Trophoblast cell (in vitro differentiated cells and primary cell): Measurements from ENCODE around the gene NHSL1.

Source experiments
- DNase-seq, 2 donors: peaks; one replicate each; pipeline ENCODE4 v3.0.0-alpha.2; 2016
- H2AFZ ChIP-seq: 2 replicates; pipeline ENCODE4 v1.6.1; 2013; ENCODE audit warnings: low read length, moderate library complexity, mild to moderate bottlenecking; ENCODE audit not compliant: insufficient read depth, poor library complexity
- H2AK5ac ChIP-seq: 2 replicates; pipeline ENCODE4 v1.6.1; 2013; ENCODE audit warnings: mild to moderate bottlenecking, low read length
- H2BK120ac ChIP-seq: 2 replicates; pipeline ENCODE4 v1.6.1; 2013; ENCODE audit warnings: low read length, mild to moderate bottlenecking, moderate library complexity; ENCODE audit not compliant: insufficient read depth, poor library complexity
- H2BK12ac ChIP-seq: 2 replicates; pipeline ENCODE4 v1.6.1; 2013; ENCODE audit warnings: mild to moderate bottlenecking, low read length, moderate library complexity
- H2BK5ac ChIP-seq: 2 replicates; pipeline ENCODE4 v1.6.1; 2013; ENCODE audit warnings: low read length, low read depth, moderate library complexity, mild to moderate bottlenecking; ENCODE audit not compliant: poor library complexity
- H3K14ac ChIP-seq: 2 replicates; pipeline ENCODE4 v1.6.1; 2013; ENCODE audit warnings: mild to moderate bottlenecking, low read length
- H3K18ac ChIP-seq: 2 replicates; pipeline ENCODE4 v1.6.1; 2013; ENCODE audit warnings: mild to moderate bottlenecking, low read length
- H3K23ac ChIP-seq: 2 replicates; pipeline ENCODE4 v1.6.1; 2013; ENCODE audit warnings: low read length
- H3K27ac ChIP-seq: 2 replicates; pipeline ENCODE4 v1.5.1; 2013; ENCODE audit warnings: low read depth, mild to moderate bottlenecking, inconsistent platforms, low read length, moderate library complexity
- H3K27me3 ChIP-seq: 2 replicates; pipeline ENCODE4 v1.6.1; 2013; ENCODE audit warnings: inconsistent platforms, mild to moderate bottlenecking, low read length, moderate library complexity; ENCODE audit not compliant: insufficient read depth
- H3K36me3 ChIP-seq, 2 experiments: 1 replicate in 1 of 2; 2 replicates in 1 of 2; pipeline ENCODE4 v1.6.1; 2013; ENCODE audit warnings: low read length in 2 of 2, mild to moderate bottlenecking in 2 of 2, moderate library complexity in 1 of 2; ENCODE audit not compliant: insufficient read depth in 2 of 2, control insufficient read depth in 1 of 2
- H3K4ac ChIP-seq: 2 replicates; pipeline ENCODE4 v1.6.1; 2013; ENCODE audit warnings: low read depth, mild to moderate bottlenecking, low read length, moderate library complexity
- H3K4me1 ChIP-seq, 2 experiments: 1 replicate in 1 of 2; 2 replicates in 1 of 2; pipeline ENCODE4 v1.6.1; 2013; ENCODE audit warnings: low read length in 2 of 2, mild to moderate bottlenecking in 2 of 2, moderate library complexity in 1 of 2; ENCODE audit not compliant: insufficient read depth in 2 of 2, control insufficient read depth in 1 of 2
- H3K4me2 ChIP-seq: 2 replicates; pipeline ENCODE4 v1.6.1; 2013; ENCODE audit warnings: inconsistent platforms, mild to moderate bottlenecking, low read length, moderate library complexity
- H3K4me3 ChIP-seq: 2 replicates; pipeline ENCODE4 v1.5.1; 2013; ENCODE audit warnings: mild to moderate bottlenecking, low read depth, low read length, inconsistent platforms
- H3K79me1 ChIP-seq: one replicate; pipeline ENCODE4 v1.6.1; 2013; ENCODE audit warnings: low read length
- H3K79me2 ChIP-seq: 2 replicates; pipeline ENCODE4 v1.6.1; 2013; ENCODE audit warnings: low read length, mild to moderate bottlenecking; ENCODE audit not compliant: control insufficient read depth, insufficient read depth, poor library complexity
- H3K9ac ChIP-seq: 2 replicates; pipeline ENCODE4 v1.6.1; 2013; ENCODE audit warnings: mild to moderate bottlenecking, low read length
- H3K9me3 ChIP-seq: 2 replicates; pipeline ENCODE4 v1.6.1; 2013; ENCODE audit warnings: low read depth, mild to moderate bottlenecking, control low read depth, inconsistent platforms, low read length; ENCODE audit not compliant: insufficient read depth
- H4K12ac ChIP-seq: 2 replicates; pipeline ENCODE4 v1.6.1; 2013; ENCODE audit warnings: low read depth, mild to moderate bottlenecking, low read length, moderate library complexity
- H4K8ac ChIP-seq: 2 replicates; pipeline ENCODE4 v1.6.1; 2013; ENCODE audit warnings: low read depth, mild to moderate bottlenecking, low read length, moderate library complexity
- H4K91ac ChIP-seq: one replicate; pipeline ENCODE4 v1.6.1; 2013; ENCODE audit warnings: low read depth, mild to moderate bottlenecking, low read length, moderate library complexity
- WGBS: extraction: QIAGEN DNeasy Blood & Tissue Kit; methylation state at CpG from one replicate; pipeline ENCODE4 v1.1.7; 2013; ENCODE audit warnings: missing lambda C conversion rate; ENCODE audit not compliant: insufficient read length, insufficient coverage; ENCODE audit errors: extremely low coverage; 5-methylcytosine and 5-hydroxymethylcytosine counted together

NHSL1 gene

GRCh38 chr6:138524526-138524925 is 25.2 kb upstream of the NHSL1 start:
- Histone ChIP-seq H2BK12ac (no peak overlapping the region), H3K23ac (no peak overlapping the region), H2BK5ac (no peak overlapping the region), H3K79me1 (no peaks in the 10 kb centered on the region), H3K18ac (no peak overlapping the region), H3K14ac (no peak overlapping the region), H2AFZ (no peak overlapping the region), H3K27me3 (no peaks in the 10 kb centered on the region), H3K4me1 (peaks cover 2 to 4% of the 10 kb centered on the region in 2 experiments), H2AK5ac (no peak overlapping the region), H3K36me3 (no peaks in the 10 kb centered on the region), H3K79me2 (no peaks in the 10 kb centered on the region), H3K4me2 (no peak overlapping the region), H3K9me3 (no peaks in the 10 kb centered on the region), H4K8ac (no peak overlapping the region), H2BK120ac (no peak overlapping the region), H3K4me3 (no peak overlapping the region), H3K4ac (no peak overlapping the region), H4K91ac (no peak overlapping the region), H3K9ac (no peak overlapping the region), H3K27ac (no peak overlapping the region), H4K12ac (no peak overlapping the region)
- WGBS = no CpG with 5 or more reads among the region's 2 CpGs
- DNase-seq = no peak

- Histone ChIP-seq H3K4ac (no peak overlapping the region), H3K27ac (no peak overlapping the region), H2BK120ac (no peak overlapping the region), H2AK5ac (no peak overlapping the region), H4K12ac (no peak overlapping the region), H4K91ac (no peak overlapping the region), H3K27me3 (no peaks in the 10 kb centered on the region), H3K9ac (no peak overlapping the region), H2AFZ (no peak overlapping the region), H3K4me2 (no peak overlapping the region), H2BK12ac (no peak overlapping the region), H3K36me3 (no peaks in the 10 kb centered on the region), H3K79me2 (no peaks in the 10 kb centered on the region), H4K8ac (no peak overlapping the region), H3K4me3 (no peak overlapping the region), H3K79me1 (no peaks in the 10 kb centered on the region), H3K23ac (no peak overlapping the region), H3K9me3 (no peaks in the 10 kb centered on the region), H3K14ac (no peak overlapping the region), H2BK5ac (no peak overlapping the region), H3K4me1 (peaks cover 2 to 4% of the 10 kb centered on the region in 2 experiments), H3K18ac (no peak overlapping the region)
- no peak for DNase-seq
- WGBS = no CpG with 5 or more reads among the region's 7 CpGs
Measured at GRCh38 chr6:138523347-138524210, 24.3 kb upstream of the NHSL1 start.

GRCh38 chr6:138522611-138523010 is 23.3 kb upstream of the NHSL1 start:
- no peak for DNase-seq
- H3K9me3 ChIP-seq = peaks cover 2% of the 10 kb centered on the region
- H2AFZ ChIP-seq = no peak overlapping the region
- no peak overlapping the region for H2BK12ac ChIP-seq
- no peak overlapping the region for H4K91ac ChIP-seq
- H2AK5ac ChIP-seq = no peak overlapping the region
- no CpG with 5 or more reads among the region's 4 CpGs for WGBS
- no peak overlapping the region for H3K4me3 ChIP-seq
- H3K18ac ChIP-seq = no peak overlapping the region
- H3K23ac ChIP-seq = no peak overlapping the region
- no peak overlapping the region for H4K12ac ChIP-seq
- H3K27me3 ChIP-seq = no peaks in the 10 kb centered on the region
- H4K8ac ChIP-seq = no peak overlapping the region
- H3K79me1 ChIP-seq = no peaks in the 10 kb centered on the region
- H3K4me2 ChIP-seq = no peak overlapping the region
- H2BK120ac ChIP-seq = no peak overlapping the region
- no peak overlapping the region for H3K14ac ChIP-seq
- peak overlapping the region; percentile 21 for H3K4ac ChIP-seq
- no peaks in the 10 kb centered on the region for H3K79me2 ChIP-seq
- no peak overlapping the region for H3K27ac ChIP-seq
- no peaks in the 10 kb centered on the region for H3K36me3 ChIP-seq
- H3K4me1 ChIP-seq = peaks cover under 1 to 2% of the 10 kb centered on the region in 2 experiments
- no peak overlapping the region for H2BK5ac ChIP-seq
- H3K9ac ChIP-seq = no peak overlapping the region

GRCh38 chr6:138521790-138522189 is 22.5 kb upstream of the NHSL1 start:
- Histone ChIP-seq H3K36me3 (no peaks in the 10 kb centered on the region), H2AFZ (no peak overlapping the region), H3K4ac (no peak overlapping the region), H3K9ac (no peak overlapping the region), H2BK12ac (no peak overlapping the region), H4K8ac (no peak overlapping the region), H3K27ac (no peak overlapping the region), H4K12ac (no peak overlapping the region), H3K4me1 (no peaks in the 10 kb centered on the region), H3K14ac (no peak overlapping the region), H2AK5ac (no peak overlapping the region), H3K27me3 (no peaks in the 10 kb centered on the region), H3K18ac (no peak overlapping the region), H3K4me3 (no peak overlapping the region), H3K79me1 (no peaks in the 10 kb centered on the region), H3K9me3 (peaks cover 3% of the 10 kb centered on the region), H3K23ac (no peak overlapping the region), H3K4me2 (no peak overlapping the region), H4K91ac (no peak overlapping the region), H3K79me2 (no peaks in the 10 kb centered on the region), H2BK5ac (no peak overlapping the region), H2BK120ac (no peak overlapping the region)
- WGBS = no CpG with 5 or more reads among the region's 5 CpGs
- DNase-seq = no peak
